NCI-H2171 treated with DMSO at 0.1 percent for 48 hours (cell line): ENCODE data around the gene COL6A2.

ENCODE experiments used
- DNase-seq: peaks from one replicate; lab custom pipeline; 2025; lab: John Stamatoyannopoulos, UW

The COL6A2 gene

GRCh38 chr21:46114963-46115362 is 17.1 kb downstream of the COL6A2 start:
- DNase-seq, result no peak

- no peak for DNase-seq
Observed at GRCh38 chr21:46115441-46116188, 17.7 kb downstream of the COL6A2 start.

- no peak for DNase-seq
Observed at GRCh38 chr21:46116189-46116775, 18.4 kb downstream of the COL6A2 start.

GRCh38 chr21:46116776-46117585 is 19.1 kb downstream of the COL6A2 start:
- no peak for DNase-seq

GRCh38 chr21:46117586-46118315 is 19.8 kb downstream of the COL6A2 start:
- DNase-seq, result no peak

- no peak for DNase-seq
Observed at GRCh38 chr21:46118316-46119143, 20.6 kb downstream of the COL6A2 start.

- DNase-seq, result no peak
Observed at GRCh38 chr21:46119144-46119636, 21.3 kb downstream of the COL6A2 start.

GRCh38 chr21:46119637-46120271 is 21.8 kb downstream of the COL6A2 start:
- no peak for DNase-seq

- DNase-seq, result no peak
Observed at GRCh38 chr21:46120301-46121285, 22.7 kb downstream of the COL6A2 start.

GRCh38 chr21:46121286-46122221 is 23.6 kb downstream of the COL6A2 start:
- DNase-seq, result no peak

GRCh38 chr21:46122237-46122671 is 24.3 kb downstream of the COL6A2 start:
- no peak for DNase-seq

GRCh38 chr21:46122758-46123683 is 25.1 kb downstream of the COL6A2 start:
- no peak for DNase-seq

- DNase-seq, result no peak
Observed at GRCh38 chr21:46124083-46124925, 26.4 kb downstream of the COL6A2 start.

- no peak for DNase-seq
Observed at GRCh38 chr21:46124926-46125845, 27.3 kb downstream of the COL6A2 start.

- DNase-seq, result no peak
Observed at GRCh38 chr21:46125846-46126301, 28.0 kb downstream of the COL6A2 start.
